Measurements from ENCODE around the gene UTP3.

- TF ChIP-seq CTCF (IDR thresholded peaks at IDR 0.05) (no peak), POLR2A (IDR thresholded peaks at IDR 0.05) (no peak)
Measured at GRCh38 chr4:70691661-70692060, 3.3 kb downstream of the UTP3 start.
